ENCODE measurements around the gene HASPIN.

The HASPIN gene
- 0 to 1.5 (median 0.56) reads per million in 4 donors for total RNA-seq

DNA sequence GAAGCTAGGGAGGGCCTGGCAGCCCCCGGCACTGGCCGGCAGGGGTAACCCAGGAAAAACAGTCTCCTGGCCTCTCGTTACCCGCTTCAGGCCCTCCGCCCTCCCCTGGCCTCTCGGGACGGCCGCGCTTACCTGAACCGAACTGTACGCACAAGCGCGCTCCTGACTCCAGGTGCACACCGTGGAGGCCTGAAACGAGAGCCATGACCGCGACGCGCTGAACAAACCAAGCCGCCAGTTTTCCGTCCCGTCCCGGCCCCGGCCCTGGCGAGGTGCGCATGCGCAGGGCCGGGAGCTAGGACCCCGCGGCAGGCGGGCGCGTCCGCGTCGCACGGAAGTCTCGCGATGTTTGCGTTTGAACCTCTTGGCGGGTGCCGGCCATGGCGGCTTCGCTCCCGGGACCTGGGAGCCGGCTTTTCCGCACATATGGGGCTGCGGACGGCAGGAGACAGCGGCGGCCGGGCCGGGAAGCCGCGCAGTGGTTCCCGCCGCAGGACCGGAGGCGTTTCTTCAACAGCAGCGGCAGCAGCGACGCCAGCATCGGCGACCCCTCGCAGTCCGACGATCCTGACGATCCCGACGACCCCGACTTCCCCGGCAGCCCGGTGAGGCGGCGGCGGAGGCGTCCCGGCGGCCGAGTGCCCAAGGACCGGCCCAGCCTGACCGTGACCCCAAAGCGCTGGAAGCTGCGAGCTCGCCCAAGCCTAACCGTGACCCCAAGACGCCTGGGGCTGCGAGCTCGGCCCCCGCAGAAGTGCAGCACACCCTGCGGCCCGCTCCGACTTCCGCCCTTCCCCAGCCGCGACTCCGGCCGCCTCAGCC, at the start of gene HASPIN:
Gene HASPIN, plus strand, starts transcription at position 348 of the 822 bp plus-strand sequence. Its CDS starts 33 bp downstream, at position 381.
- DNase-seq, result peak; percentile 84 to 94 (median 91)

- DNase-seq, result no peak
Measured at GRCh38 chr17:3675886-3676285, 47.8 kb upstream of the HASPIN start.

DNA sequence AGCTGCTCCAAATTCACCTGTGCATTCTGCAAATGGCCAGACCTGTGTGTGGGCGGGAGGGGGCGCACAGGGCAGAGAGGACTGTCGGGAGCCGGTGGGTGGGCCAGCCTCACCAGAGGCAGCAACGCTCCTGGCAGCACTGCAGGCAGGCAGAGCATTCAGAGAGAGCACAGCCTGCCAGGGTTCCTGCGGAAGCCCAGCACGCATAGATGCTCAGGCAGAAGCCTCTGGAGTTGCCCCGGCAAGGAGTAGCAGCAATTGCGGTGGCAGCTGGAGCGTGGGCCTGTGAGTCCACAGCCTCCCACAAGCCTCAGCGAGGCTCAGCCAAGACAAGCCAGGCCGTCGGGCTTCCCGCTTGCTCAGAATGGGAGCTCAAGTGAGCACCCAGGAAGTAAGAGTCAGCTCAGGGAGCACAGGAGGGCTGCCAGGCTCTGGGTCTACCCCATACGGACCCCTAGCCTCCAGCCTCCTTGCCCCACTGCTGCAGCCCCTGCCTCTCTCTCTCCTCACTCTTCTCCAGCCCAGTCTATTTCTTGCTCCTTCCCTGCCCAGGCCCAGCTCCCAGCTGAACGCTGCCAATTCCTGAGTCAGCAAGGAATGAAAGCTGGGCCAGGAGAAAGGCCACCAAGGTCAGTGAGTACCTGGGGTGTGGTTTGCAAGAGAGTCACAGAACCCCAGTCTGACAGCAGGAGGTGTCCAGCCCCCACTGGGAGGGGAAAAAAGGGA, 45.4 kb upstream of the HASPIN start:
- DNase-seq, result no peak

DNA sequence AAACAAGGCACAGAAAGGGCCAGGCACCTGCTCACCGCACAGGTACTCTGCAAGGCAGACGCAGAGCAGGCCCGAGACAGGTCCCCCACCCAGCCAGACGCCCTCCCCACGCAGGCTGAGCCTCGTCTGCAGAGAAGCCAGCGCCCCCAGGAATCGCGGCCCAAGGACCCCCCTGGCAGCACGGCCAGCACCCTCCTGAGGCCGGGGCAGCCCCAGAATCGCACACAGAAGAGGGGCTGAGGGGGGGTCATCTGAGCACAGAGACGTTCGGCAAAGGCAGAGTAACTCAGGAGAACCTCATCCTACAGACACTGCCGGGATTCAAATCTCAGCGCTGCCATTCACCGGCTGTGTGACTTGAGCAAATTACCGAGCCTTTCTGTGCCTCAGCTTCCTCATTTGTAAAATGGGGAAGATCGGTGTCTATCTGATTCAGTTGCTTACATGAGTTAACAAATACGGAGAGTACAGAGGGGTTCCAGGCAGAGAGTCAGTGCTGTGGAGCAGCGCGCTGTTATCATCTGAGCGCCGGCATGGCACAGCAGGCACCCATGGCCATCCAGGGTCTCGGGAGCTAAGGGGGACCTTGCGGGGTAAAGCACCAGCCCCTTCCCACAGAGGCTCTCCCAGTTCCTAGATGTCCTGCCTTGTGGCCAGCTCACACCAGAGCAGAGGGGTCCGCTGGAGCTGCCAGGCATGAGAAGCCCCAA, 44.7 kb upstream of the HASPIN start:
- no peak for DNase-seq

GRCh38 chr17:3679531-3680126, 44.1 kb upstream of the HASPIN start:
- no peak for DNase-seq

GRCh38 chr17:3681057-3681456, 42.6 kb upstream of the HASPIN start:
- no peak for DNase-seq

GRCh38 chr17:3681565-3681964, 42.1 kb upstream of the HASPIN start:
- no peak for DNase-seq

GRCh38 chr17:3682033-3682432, 41.7 kb upstream of the HASPIN start:
- DNase-seq, result no peak

- peak in 4 of 5 donors; percentile 33 to 61 (median 44) for DNase-seq
Measured at GRCh38 chr17:3683054-3683511, 40.6 kb upstream of the HASPIN start.

DNA sequence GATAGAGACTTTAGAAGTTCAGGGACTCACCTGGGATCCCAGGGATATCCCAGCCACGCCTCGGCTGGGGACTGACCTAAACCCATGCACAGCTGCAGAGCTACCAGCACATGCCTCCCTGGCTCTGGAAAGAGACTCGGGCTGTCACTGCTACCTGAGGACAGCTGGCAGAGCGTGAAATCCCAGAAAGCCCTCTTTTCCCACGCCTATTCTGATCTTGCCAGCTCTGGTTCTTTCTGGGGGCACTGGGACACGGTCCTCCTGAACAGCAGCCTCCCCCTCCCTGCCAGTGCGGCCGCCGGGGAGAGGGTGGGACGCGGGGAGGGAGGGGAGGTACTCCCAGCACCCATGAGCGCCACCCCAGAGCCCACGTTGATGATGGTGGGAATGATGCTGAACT, 38.5 kb upstream of the HASPIN start:
- DNase-seq, result no peak

GRCh38 chr17:3688027-3688553, 35.6 kb upstream of the HASPIN start:
- DNase-seq, result no peak

- no peak for DNase-seq
Measured at GRCh38 chr17:3688852-3689261, 34.8 kb upstream of the HASPIN start.

GRCh38 chr17:3689262-3690093, 34.2 kb upstream of the HASPIN start:
- no peak for DNase-seq

GRCh38 chr17:3690094-3690715, 33.5 kb upstream of the HASPIN start:
- DNase-seq, result no peak

DNA sequence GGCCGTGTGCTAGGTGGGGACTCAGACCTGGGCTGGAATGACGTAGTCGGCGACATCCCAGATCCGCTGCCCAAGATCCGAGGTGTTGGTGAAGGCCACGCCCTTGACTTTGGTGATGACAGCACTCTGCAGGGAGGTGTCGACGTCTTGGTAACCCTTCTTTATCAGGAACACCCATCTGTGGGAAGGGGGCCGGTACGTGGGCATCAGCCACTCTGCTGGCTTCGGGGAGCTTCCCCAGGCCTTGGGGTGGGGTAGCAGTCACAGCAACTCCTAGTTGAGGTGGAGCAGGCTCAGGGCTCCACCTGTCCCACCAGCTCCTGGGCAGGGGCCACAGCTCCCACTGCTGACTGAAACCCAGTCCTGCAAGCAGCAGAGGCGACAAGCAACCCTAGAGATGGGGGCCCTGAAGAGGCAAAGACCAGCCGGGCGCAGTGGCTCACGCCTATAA, 32.1 kb upstream of the HASPIN start:
- no peak for DNase-seq

DNA sequence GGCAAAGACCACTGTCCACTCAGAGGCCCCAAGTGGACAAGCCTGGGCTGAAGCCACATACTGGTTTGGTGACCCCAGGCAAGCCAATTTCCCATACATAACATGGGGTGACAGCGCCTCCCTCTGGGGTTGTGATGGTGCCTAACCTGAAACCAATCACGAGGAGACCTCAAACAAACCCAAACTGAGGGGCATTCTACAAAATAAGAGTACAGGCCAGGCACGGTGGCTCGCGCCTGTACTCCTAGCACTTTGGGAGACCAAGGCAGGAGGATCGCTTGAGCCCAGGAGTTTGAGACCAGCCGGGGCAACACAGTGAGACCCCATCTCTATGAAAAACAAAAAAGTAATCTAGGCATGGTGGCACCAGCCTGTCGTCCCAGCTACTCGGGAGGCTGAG, 31.4 kb upstream of the HASPIN start:
- DNase-seq, result no peak

DNA sequence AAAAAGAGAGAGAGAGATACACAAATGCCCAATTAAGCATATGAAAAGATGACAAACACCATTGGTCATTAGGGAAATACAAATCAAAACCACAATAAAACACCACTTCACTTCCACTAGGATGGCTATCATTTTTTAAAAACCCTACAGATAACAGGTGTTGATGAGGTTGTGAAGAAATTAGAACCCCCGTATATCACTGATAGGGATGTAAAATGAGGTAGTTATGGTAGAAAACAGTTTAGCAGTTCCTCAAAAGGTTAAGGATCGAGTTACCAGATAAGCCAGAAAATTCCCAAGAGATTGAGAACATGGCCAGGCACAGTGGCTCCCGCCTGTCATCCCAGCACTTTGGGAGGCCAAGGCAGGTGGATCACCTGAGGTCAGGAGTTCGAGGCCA, 30.6 kb upstream of the HASPIN start:
- DNase-seq, result no peak

- DNase-seq, result peak in 1 of 5 donors; percentile 72
Measured at GRCh38 chr17:3693829-3694231, 29.9 kb upstream of the HASPIN start.

- no peak for DNase-seq
Measured at GRCh38 chr17:3695129-3695722, 28.5 kb upstream of the HASPIN start.

DNA sequence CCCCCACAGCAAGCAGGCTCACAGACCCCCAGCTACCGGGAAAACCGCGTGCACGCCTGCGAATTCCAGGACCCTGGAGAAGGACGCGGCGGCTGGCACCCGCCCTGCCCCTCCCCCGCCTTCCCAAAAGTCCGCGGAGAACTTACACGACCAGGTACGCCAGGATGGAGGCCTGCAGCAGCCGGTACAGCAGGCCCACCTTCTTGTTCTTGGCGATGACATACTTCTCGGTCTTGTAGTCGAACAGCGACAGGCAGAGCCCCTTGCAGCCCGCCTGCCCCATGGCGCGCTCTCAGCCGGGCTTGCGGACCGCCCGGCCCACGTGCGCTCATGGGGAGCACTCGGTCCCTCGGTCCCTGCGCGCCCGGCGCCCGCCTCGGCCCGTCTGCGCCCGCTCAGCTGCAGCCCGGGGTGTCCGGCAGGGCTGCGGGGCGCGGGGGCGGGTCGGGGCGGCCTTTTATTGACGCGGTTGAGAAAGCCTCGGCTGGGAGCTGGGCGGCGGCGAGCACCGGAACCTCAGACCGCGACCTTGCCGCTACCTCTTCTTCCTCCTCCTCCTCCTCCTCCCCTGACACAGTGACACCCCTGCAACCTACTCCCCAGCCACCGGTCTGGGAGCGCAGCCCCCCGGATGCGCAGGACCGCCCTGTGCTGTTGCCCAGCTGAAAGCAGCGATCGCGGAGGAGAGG, 27.8 kb upstream of the HASPIN start, which contains the start of gene P2RX5:
Gene P2RX5, minus strand, starts transcription at position 433 of the 689 bp plus-strand sequence. Its CDS starts 150 bp downstream, at position 283.
- DNase-seq, result peak in 2 of 5 donors; percentile 18 to 80

Measured in T-helper 1 cell (primary cell).